HepG2 (cell line): ENCODE measurements around the gene U2AF1L4. TPM values are rescaled to one million over a fixed set of nuclear protein-coding genes. Genes with fewer than 3 reads are reported as not detected.

Experiments used
- AGO2 ChIP-seq: fragments of 200-400 bp; formaldehyde crosslinking; optimal IDR thresholded peaks from 2 replicates; pipeline ENCODE3; 2017; ENCODE audit warnings: mild to moderate bottlenecking, low read depth, low read length, moderate library complexity
- ARNTL ChIP-seq: sonication (generic); formaldehyde crosslinking; IDR thresholded peaks from 2 replicates; pipeline ENCODE4 v1.4.0; 2020; ENCODE audit warnings: mild to moderate bottlenecking, missing genetic modification reagents
- EED ChIP-seq: sonication (generic); formaldehyde crosslinking; IDR thresholded peaks from 2 replicates; pipeline ENCODE4 v1.5.0; 2020; ENCODE audit warnings: mild to moderate bottlenecking, missing genetic modification reagents
- ETV6 ChIP-seq: sonication (generic); formaldehyde crosslinking; conservative IDR thresholded peaks from 2 replicates; pipeline ENCODE4 v1.4.0; 2020; ENCODE audit warnings: missing genetic modification reagents
- GATA4 ChIP-seq: sonication (generic); IDR thresholded peaks from 2 replicates; pipeline ENCODE4 v1.6.1; 2016; ENCODE audit warnings: antibody characterized with exemption, low read depth, borderline replicate concordance
- GATAD1 ChIP-seq: IDR thresholded peaks from 2 replicates; pipeline ENCODE4 v1.6.1; 2016; ENCODE audit warnings: missing genetic modification reagents, missing compliant biosample characterization
- GTF2F1 ChIP-seq: fragments of 150-350 bp; IDR thresholded peaks from 2 replicates; pipeline ENCODE4 v1.6.1; 2014; ENCODE audit warnings: low read length
- PAF1 ChIP-seq: IDR thresholded peaks from 2 replicates; pipeline ENCODE4 v1.6.1; 2016; ENCODE audit warnings: missing genetic modification reagents, missing compliant biosample characterization
- RFX1 ChIP-seq: fragments of 450-650 bp; IDR thresholded peaks from 2 replicates; pipeline ENCODE4 v1.6.1; 2017
- ZKSCAN1 ChIP-seq: fragments of 150-350 bp; IDR thresholded peaks from 2 replicates; pipeline ENCODE4 v1.6.1; 2014; ENCODE audit warnings: low read length
- ZNF350 ChIP-seq: sonication (generic); formaldehyde crosslinking; IDR thresholded peaks from 2 replicates; pipeline ENCODE4 v1.4.0; 2020; ENCODE audit warnings: mild to moderate bottlenecking, low read depth, missing genetic modification reagents, borderline replicate concordance
- ZNF530 ChIP-seq: sonication (generic); formaldehyde crosslinking; IDR thresholded peaks from 2 replicates; pipeline ENCODE4 v1.5.0; 2020; ENCODE audit warnings: low read depth, mild to moderate bottlenecking, missing genetic modification reagents
- polyA plus RNA-seq, 8 experiments: library from polyadenylated mRNA; depleted of rRNA in 3 of 8; stranded (reverse) in 7 of 8; unstranded in 1 of 8; fragments of >200 nt; fragmentation: Illumina TruSeq in 4 of 8; extraction: Trizol in 4 of 8; gene quantifications; 2 replicates each; pipeline versions ENCODE4 v1.2.1 to v1.2.3, GENCODE V29; 2011 to 2016; ENCODE audit warnings: low read depth in 4 of 8, missing spikeins in 1 of 8, mixed read lengths in 1 of 8; ENCODE audit not compliant: insufficient read depth in 1 of 8
- total RNA-seq, 5 experiments: library from RNA; depleted of rRNA; stranded (reverse); fragments of >200 nt; fragmentation: Illumina TruSeq; extraction: Trizol; gene quantifications; 2 replicates each; pipeline ENCODE4 v1.2.3, GENCODE V29; 2016; ENCODE audit warnings: low read depth in 1 of 5
- TF ChIP-seq, protein P1 (sequence below): sonication (generic); formaldehyde crosslinking; IDR thresholded peaks from 2 replicates; pipeline ENCODE4 v1.9.0; 2021; ENCODE audit warnings: missing genetic modification reagents, borderline replicate concordance
- TF ChIP-seq, protein P2 (sequence below): sonication (generic); formaldehyde crosslinking; IDR thresholded peaks from 2 replicates; pipeline ENCODE4 v1.8.0; 2022; ENCODE audit warnings: mild to moderate bottlenecking, missing genetic modification reagents, moderate library complexity
- TF ChIP-seq, protein P3 (sequence below): sonication (generic); formaldehyde crosslinking; IDR thresholded peaks from 2 replicates; pipeline ENCODE4 v1.9.0; 2021; ENCODE audit warnings: missing genetic modification reagents, mild to moderate bottlenecking, borderline replicate concordance
- TF ChIP-seq, protein P4 (sequence below): sonication (generic); formaldehyde crosslinking; IDR thresholded peaks from 2 replicates; pipeline ENCODE4 v1.5.0; 2020; ENCODE audit warnings: missing genetic modification reagents

Gene U2AF1L4
- total and polyA plus RNA-seq, 2 of the 13 experiments (the other 11 are each of a cell fraction or from before 2014, with no cell fraction given), result 7.9 to 15.4 TPM

GRCh38 chr19:35739275-35740107 lies 5.7 kb downstream of the U2AF1L4 start (continued):
- peak; percentile 95 for TF ChIP-seq AGO2
- no peak for TF ChIP-seq GATAD1 (CRISPR knock-in tag)
- TF ChIP-seq, protein P1, sequence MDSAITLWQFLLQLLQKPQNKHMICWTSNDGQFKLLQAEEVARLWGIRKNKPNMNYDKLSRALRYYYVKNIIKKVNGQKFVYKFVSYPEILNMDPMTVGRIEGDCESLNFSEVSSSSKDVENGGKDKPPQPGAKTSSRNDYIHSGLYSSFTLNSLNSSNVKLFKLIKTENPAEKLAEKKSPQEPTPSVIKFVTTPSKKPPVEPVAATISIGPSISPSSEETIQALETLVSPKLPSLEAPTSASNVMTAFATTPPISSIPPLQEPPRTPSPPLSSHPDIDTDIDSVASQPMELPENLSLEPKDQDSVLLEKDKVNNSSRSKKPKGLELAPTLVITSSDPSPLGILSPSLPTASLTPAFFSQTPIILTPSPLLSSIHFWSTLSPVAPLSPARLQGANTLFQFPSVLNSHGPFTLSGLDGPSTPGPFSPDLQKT (CRISPR knock-in tag), result no peak
- TF ChIP-seq ZNF350 (CRISPR knock-in tag), result 0 out of 2 replicates have a peak, but pooled peaks have one; percentile 11
- TF ChIP-seq ETV6 (CRISPR knock-in tag), result no peak
- TF ChIP-seq, protein P2, sequence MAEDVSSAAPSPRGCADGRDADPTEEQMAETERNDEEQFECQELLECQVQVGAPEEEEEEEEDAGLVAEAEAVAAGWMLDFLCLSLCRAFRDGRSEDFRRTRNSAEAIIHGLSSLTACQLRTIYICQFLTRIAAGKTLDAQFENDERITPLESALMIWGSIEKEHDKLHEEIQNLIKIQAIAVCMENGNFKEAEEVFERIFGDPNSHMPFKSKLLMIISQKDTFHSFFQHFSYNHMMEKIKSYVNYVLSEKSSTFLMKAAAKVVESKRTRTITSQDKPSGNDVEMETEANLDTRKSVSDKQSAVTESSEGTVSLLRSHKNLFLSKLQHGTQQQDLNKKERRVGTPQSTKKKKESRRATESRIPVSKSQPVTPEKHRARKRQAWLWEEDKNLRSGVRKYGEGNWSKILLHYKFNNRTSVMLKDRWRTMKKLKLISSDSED (CRISPR knock-in tag), result no peak
- TF ChIP-seq EED (CRISPR knock-in tag), result no peak
- TF ChIP-seq ARNTL (CRISPR knock-in tag), result no peak
- TF ChIP-seq GTF2F1, result no peak
- TF ChIP-seq, protein P3, sequence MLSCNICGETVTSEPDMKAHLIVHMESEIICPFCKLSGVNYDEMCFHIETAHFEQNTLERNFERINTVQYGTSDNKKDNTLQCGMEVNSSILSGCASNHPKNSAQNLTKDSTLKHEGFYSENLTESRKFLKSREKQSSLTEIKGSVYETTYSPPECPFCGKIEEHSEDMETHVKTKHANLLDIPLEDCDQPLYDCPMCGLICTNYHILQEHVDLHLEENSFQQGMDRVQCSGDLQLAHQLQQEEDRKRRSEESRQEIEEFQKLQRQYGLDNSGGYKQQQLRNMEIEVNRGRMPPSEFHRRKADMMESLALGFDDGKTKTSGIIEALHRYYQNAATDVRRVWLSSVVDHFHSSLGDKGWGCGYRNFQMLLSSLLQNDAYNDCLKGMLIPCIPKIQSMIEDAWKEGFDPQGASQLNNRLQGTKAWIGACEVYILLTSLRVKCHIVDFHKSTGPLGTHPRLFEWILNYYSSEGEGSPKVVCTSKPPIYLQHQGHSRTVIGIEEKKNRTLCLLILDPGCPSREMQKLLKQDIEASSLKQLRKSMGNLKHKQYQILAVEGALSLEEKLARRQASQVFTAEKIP (CRISPR knock-in tag), result no peak
- TF ChIP-seq GATA4, result no peak
- TF ChIP-seq, protein P4, sequence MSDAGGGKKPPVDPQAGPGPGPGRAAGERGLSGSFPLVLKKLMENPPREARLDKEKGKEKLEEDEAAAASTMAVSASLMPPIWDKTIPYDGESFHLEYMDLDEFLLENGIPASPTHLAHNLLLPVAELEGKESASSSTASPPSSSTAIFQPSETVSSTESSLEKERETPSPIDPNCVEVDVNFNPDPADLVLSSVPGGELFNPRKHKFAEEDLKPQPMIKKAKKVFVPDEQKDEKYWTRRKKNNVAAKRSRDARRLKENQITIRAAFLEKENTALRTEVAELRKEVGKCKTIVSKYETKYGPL, result no peak
- TF ChIP-seq RFX1, result no peak
- TF ChIP-seq PAF1 (CRISPR knock-in tag), result 0 out of 2 replicates have a peak, but pooled peaks have one; percentile 30
- TF ChIP-seq ZKSCAN1, result no peak
- TF ChIP-seq ZNF530 (CRISPR knock-in tag), result no peak
